ENCODE measurements around the gene ANKRD50.

The ANKRD50 gene

DNA sequence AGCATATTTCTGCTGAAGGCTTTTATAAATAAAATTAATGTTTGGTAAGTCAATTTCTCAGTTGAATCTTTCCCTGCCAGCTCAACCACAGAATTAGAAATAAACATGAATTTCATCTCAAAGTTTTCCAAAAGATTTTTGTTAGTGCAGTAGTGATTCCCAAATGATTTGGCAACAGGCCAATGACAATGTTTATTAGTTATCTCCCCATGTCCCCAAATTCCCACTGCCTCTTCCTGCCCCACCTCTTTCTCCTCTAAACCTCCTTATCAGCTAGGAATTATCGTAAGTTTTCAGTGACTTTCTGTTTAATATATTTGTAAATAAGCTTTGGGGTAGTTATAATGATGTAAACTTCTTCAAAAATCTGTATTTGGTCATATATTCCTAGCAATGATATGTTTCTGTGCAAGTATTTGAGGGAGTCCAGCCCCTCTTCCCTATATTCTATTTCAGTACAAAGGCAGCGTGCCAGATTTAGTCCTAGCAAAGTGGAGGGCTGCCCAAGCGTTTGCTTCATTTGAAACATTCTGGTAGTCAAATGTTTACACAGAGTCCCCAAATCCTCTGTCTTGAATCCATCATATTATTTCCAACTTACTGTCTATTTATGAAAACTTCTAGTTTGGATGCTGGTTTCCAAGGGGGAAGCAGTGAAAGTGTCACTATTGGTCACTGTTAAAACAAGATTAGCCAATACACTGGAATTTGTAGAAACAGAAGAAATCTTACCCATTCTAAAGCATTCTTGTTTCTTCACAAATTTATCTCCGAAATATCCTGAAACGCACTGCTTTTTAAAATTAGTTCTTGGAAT lies 33.7 kb upstream of the ANKRD50 start:
- Histone ChIP-seq H3K27me3 (replicated peaks; ENCODE audit: insufficient read depth, low read length) (no peaks in the 10 kb centered on the region), H3K27ac (ENCODE audit: low read length) (no peak overlapping the region), H3K4me1 (ENCODE audit: low read length) (no peaks in the 10 kb centered on the region), H3K9me3 (replicated peaks; ENCODE audit: insufficient read depth, low read length) (no peaks in the 10 kb centered on the region), H3K36me3 (replicated peaks; ENCODE audit: insufficient read depth, low read length) (no peaks in the 10 kb centered on the region), H3K9ac (ENCODE audit: low read length) (no peak overlapping the region), H4K20me1 (ENCODE audit: insufficient read depth, low read length) (no peaks in the 10 kb centered on the region), H3K4me2 (ENCODE audit: low read depth, low read length) (no peak overlapping the region), H3K9me2 (replicated peaks; ENCODE audit: insufficient read depth, low read length) (no peaks in the 10 kb centered on the region), H2AFZ (ENCODE audit: low read length) (no peak overlapping the region), H3K4me3 (ENCODE audit: low read length) (no peak overlapping the region), H3F3A (ENCODE audit: insufficient read depth, low read length) (no peaks in the 10 kb centered on the region), H3K79me2 (ENCODE audit: low read length) (no peaks in the 10 kb centered on the region)
- TF ChIP-seq, protein P1, sequence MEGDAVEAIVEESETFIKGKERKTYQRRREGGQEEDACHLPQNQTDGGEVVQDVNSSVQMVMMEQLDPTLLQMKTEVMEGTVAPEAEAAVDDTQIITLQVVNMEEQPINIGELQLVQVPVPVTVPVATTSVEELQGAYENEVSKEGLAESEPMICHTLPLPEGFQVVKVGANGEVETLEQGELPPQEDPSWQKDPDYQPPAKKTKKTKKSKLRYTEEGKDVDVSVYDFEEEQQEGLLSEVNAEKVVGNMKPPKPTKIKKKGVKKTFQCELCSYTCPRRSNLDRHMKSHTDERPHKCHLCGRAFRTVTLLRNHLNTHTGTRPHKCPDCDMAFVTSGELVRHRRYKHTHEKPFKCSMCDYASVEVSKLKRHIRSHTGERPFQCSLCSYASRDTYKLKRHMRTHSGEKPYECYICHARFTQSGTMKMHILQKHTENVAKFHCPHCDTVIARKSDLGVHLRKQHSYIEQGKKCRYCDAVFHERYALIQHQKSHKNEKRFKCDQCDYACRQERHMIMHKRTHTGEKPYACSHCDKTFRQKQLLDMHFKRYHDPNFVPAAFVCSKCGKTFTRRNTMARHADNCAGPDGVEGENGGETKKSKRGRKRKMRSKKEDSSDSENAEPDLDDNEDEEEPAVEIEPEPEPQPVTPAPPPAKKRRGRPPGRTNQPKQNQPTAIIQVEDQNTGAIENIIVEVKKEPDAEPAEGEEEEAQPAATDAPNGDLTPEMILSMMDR (IDR thresholded peaks at IDR 0.05; ENCODE audit: low read length), result no peak
- TF ChIP-seq EZH2phosphoT487 (IDR thresholded peaks at IDR 0.05; ENCODE audit: low read length), result no peak
- no peak for TF ChIP-seq EZH2 (optimal IDR thresholded peaks at IDR 0.05; ENCODE audit: low read depth, low read length)
- no peak for DNase-seq

DNA sequence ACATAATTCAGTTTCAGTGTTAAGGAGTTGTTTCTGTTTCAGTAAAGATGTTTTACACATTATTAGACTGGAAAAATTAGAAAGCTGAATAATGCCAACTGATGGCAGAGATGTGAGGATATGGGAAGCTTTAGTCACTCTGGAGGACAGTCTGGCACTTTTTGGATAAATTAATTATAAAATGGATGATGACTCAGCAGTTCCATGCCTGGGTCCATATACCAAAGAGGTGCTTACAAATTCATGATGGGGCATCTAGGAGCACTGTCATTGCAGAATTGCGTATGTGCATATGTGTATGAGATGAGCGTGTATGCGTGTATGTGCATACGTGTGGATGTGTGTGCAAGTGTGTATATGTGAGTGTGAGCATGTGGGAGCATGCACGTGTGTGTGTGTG lies 31.2 kb upstream of the ANKRD50 start:
- TF ChIP-seq, protein P1 (IDR thresholded peaks at IDR 0.05; ENCODE audit: low read length), result no peak
- TF ChIP-seq EZH2 (optimal IDR thresholded peaks at IDR 0.05; ENCODE audit: low read depth, low read length) (no peak), EZH2phosphoT487 (IDR thresholded peaks at IDR 0.05; ENCODE audit: low read length) (no peak)
- Histone ChIP-seq H4K20me1 (ENCODE audit: insufficient read depth, low read length) (no peaks in the 10 kb centered on the region), H3K79me2 (ENCODE audit: low read length) (no peaks in the 10 kb centered on the region), H3K4me3 (ENCODE audit: low read length) (no peak overlapping the region), H3K36me3 (replicated peaks; ENCODE audit: insufficient read depth, low read length) (no peaks in the 10 kb centered on the region), H3K27me3 (replicated peaks; ENCODE audit: insufficient read depth, low read length) (no peaks in the 10 kb centered on the region), H3K4me1 (ENCODE audit: low read length) (no peaks in the 10 kb centered on the region), H3K27ac (ENCODE audit: low read length) (no peak overlapping the region), H3K9me3 (replicated peaks; ENCODE audit: insufficient read depth, low read length) (no peaks in the 10 kb centered on the region), H3F3A (ENCODE audit: insufficient read depth, low read length) (no peaks in the 10 kb centered on the region), H2AFZ (ENCODE audit: low read length) (no peak overlapping the region), H3K4me2 (ENCODE audit: low read depth, low read length) (no peak overlapping the region), H3K9me2 (replicated peaks; ENCODE audit: insufficient read depth, low read length) (no peaks in the 10 kb centered on the region), H3K9ac (ENCODE audit: low read length) (no peak overlapping the region)
- DNase-seq, result no peak

GRCh38 chr4:124740501-124740900 lies 28.0 kb upstream of the ANKRD50 start:
- Histone ChIP-seq H3F3A (ENCODE audit: insufficient read depth, low read length) (no peaks in the 10 kb centered on the region), H3K27me3 (replicated peaks; ENCODE audit: insufficient read depth, low read length) (no peaks in the 10 kb centered on the region), H3K4me3 (ENCODE audit: low read length) (no peak overlapping the region), H3K4me1 (ENCODE audit: low read length) (no peaks in the 10 kb centered on the region), H3K27ac (ENCODE audit: low read length) (no peak overlapping the region), H4K20me1 (ENCODE audit: insufficient read depth, low read length) (no peaks in the 10 kb centered on the region), H3K4me2 (ENCODE audit: low read depth, low read length) (no peak overlapping the region), H3K9ac (ENCODE audit: low read length) (no peak overlapping the region), H3K9me3 (replicated peaks; ENCODE audit: insufficient read depth, low read length) (no peaks in the 10 kb centered on the region), H3K36me3 (replicated peaks; ENCODE audit: insufficient read depth, low read length) (no peaks in the 10 kb centered on the region), H3K79me2 (ENCODE audit: low read length) (no peaks in the 10 kb centered on the region), H2AFZ (ENCODE audit: low read length) (no peak overlapping the region), H3K9me2 (replicated peaks; ENCODE audit: insufficient read depth, low read length) (no peaks in the 10 kb centered on the region)
- TF ChIP-seq, protein P1 (IDR thresholded peaks at IDR 0.05; ENCODE audit: low read length), result no peak
- TF ChIP-seq EZH2phosphoT487 (IDR thresholded peaks at IDR 0.05; ENCODE audit: low read length) (no peak), EZH2 (optimal IDR thresholded peaks at IDR 0.05; ENCODE audit: low read depth, low read length) (no peak)
- DNase-seq, result no peak
